Mesothelial cell of epicardium (in vitro differentiated cells): ENCODE measurements around the gene CLPTM1L. TPM values are rescaled to one million over a fixed set of nuclear protein-coding genes. Genes with fewer than 3 reads are reported as not detected.

Experiments
- DNase-seq, 2 experiments: peaks; one replicate each; pipeline ENCODE4 v3.0.0; 2021; ENCODE audit warnings: low spot score in 2 of 2; ENCODE audit not compliant: unreplicated experiment in 2 of 2
- H3K27ac Mint-ChIP-seq: 2 replicates; pipeline ENCODE4 v1.8.0; 2021; ENCODE audit warnings: mixed read lengths
- H3K27me3 Mint-ChIP-seq: 2 replicates; pipeline ENCODE4 v1.8.0; 2021; ENCODE audit warnings: low read depth, mixed read lengths
- H3K36me3 Mint-ChIP-seq: 2 replicates; pipeline ENCODE4 v1.8.0; 2021; ENCODE audit warnings: mixed read lengths
- H3K4me1 Mint-ChIP-seq: 2 replicates; pipeline ENCODE4 v1.8.0; 2021; ENCODE audit warnings: mixed read lengths
- H3K4me3 Mint-ChIP-seq: 2 replicates; pipeline ENCODE4 v1.8.0; 2021; ENCODE audit warnings: mild to moderate bottlenecking, moderate library complexity, mixed read lengths
- H3K9me3 Mint-ChIP-seq: 2 replicates; pipeline ENCODE4 v1.8.0; 2021; ENCODE audit warnings: mixed read lengths
- CTCF ChIP-seq: fragments of 200-600 bp; sonication (generic); IDR thresholded peaks from one replicate; pipeline ENCODE4 v1.5.0; 2021; ENCODE audit warnings: antibody characterized with exemption; ENCODE audit not compliant: unreplicated experiment
- total RNA-seq: library from RNA; stranded (reverse); gene quantifications from 3 replicates; pipeline ENCODE4 v1.2.1, GENCODE V29; 2021

CLPTM1L gene
- total RNA-seq, 1 donor from 2014 or later, result 83.7 TPM

GRCh38 chr5:1337489-1338195, 7.3 kb downstream of the CLPTM1L start:
- H3K27me3 Mint-ChIP-seq, result no peaks in the 10 kb centered on the region
- no peak overlapping the region for H3K4me3 Mint-ChIP-seq
- TF ChIP-seq CTCF, result no peak
- no peak overlapping the region for H3K27ac Mint-ChIP-seq
- peaks cover 13% of the 10 kb centered on the region for H3K36me3 Mint-ChIP-seq
- DNase-seq, result no peak
- no peaks in the 10 kb centered on the region for H3K4me1 Mint-ChIP-seq
- no peaks in the 10 kb centered on the region for H3K9me3 Mint-ChIP-seq

GRCh38 chr5:1336749-1337488, 8.0 kb downstream of the CLPTM1L start:
- DNase-seq, result no peak
- no peak overlapping the region for H3K27ac Mint-ChIP-seq
- no peaks in the 10 kb centered on the region for H3K27me3 Mint-ChIP-seq
- H3K4me3 Mint-ChIP-seq, result no peak overlapping the region
- TF ChIP-seq CTCF, result no peak
- H3K9me3 Mint-ChIP-seq, result no peaks in the 10 kb centered on the region
- peaks cover 18% of the 10 kb centered on the region for H3K36me3 Mint-ChIP-seq
- no peaks in the 10 kb centered on the region for H3K4me1 Mint-ChIP-seq

- Mint-ChIP-seq H3K27me3 (no peaks in the 10 kb centered on the region), H3K4me3 (no peak overlapping the region), H3K4me1 (no peaks in the 10 kb centered on the region), H3K27ac (no peak overlapping the region), H3K9me3 (no peaks in the 10 kb centered on the region), H3K36me3 (peaks cover 20% of the 10 kb centered on the region)
- DNase-seq, result no peak
- no peak for TF ChIP-seq CTCF
Measured at GRCh38 chr5:1336106-1336561, 8.8 kb downstream of the CLPTM1L start.

- Mint-ChIP-seq H3K4me1 (no peaks in the 10 kb centered on the region), H3K27ac (no peak overlapping the region), H3K36me3 (peaks cover 23% of the 10 kb centered on the region), H3K27me3 (no peaks in the 10 kb centered on the region), H3K4me3 (no peak overlapping the region), H3K9me3 (no peaks in the 10 kb centered on the region)
- DNase-seq, result no peak
- no peak for TF ChIP-seq CTCF
Measured at GRCh38 chr5:1335540-1336095, 9.3 kb downstream of the CLPTM1L start.

GRCh38 chr5:1334831-1335539, 9.9 kb downstream of the CLPTM1L start:
- no peaks in the 10 kb centered on the region for H3K27me3 Mint-ChIP-seq
- TF ChIP-seq CTCF, result no peak
- no peak overlapping the region for H3K27ac Mint-ChIP-seq
- no peak overlapping the region for H3K4me3 Mint-ChIP-seq
- DNase-seq, result no peak
- H3K4me1 Mint-ChIP-seq, result no peaks in the 10 kb centered on the region
- H3K36me3 Mint-ChIP-seq, result peaks cover 25% of the 10 kb centered on the region
- no peaks in the 10 kb centered on the region for H3K9me3 Mint-ChIP-seq
